HG02884 (cell line): ENCODE data around the gene PTCD2.
"Not testable (repeated sequence)": the region's sequence is repeated elsewhere in the genome, so short reads cannot be mapped to it uniquely, and the experiment has no call there.

Experiments used
- ATAC-seq: cut with Tn5 transposase; IDR thresholded peaks from one replicate; pipeline ENCODE4 v1.9.1; 2021; ENCODE audit warnings: mild to moderate bottlenecking, moderate library complexity; ENCODE audit not compliant: unreplicated experiment

PTCD2 gene

GRCh38 chr5:72377910-72378638 lies 57.9 kb downstream of the PTCD2 start:
- ATAC-seq, result no peak

- ATAC-seq, result no peak
Observed at GRCh38 chr5:72378639-72379289, 58.6 kb downstream of the PTCD2 start.

GRCh38 chr5:72379936-72380335 lies 59.8 kb downstream of the PTCD2 start:
- ATAC-seq, result no peak

GRCh38 chr5:72380492-72381274 lies 60.5 kb downstream of the PTCD2 start:
- no peak for ATAC-seq

DNA sequence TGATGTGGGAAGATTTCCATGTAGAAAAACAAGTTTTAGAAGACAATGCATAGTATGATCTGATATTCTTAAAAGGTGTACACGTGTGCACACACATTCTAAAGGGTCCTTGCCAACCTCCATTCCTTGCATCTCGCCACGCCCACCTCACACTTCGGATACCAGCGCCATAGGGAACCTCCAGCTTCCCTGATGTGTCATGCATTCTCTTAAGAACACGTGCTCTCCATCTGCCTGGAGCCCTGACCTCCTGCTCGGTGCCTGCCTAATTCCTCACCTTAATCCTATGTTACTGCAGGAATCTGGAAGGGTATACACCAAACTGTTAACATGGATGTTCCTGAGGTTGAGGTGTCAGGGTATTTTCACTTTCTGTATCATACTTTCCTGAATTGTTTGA lies 63.1 kb downstream of the PTCD2 start:
- ATAC-seq, result no peak

- ATAC-seq, result no peak
Observed at GRCh38 chr5:72383726-72384125, 63.6 kb downstream of the PTCD2 start.

- ATAC-seq, result no peak
Observed at GRCh38 chr5:72386639-72387038, 66.5 kb downstream of the PTCD2 start.

- ATAC-seq, result no peak
Observed at GRCh38 chr5:72387985-72388384, 67.8 kb downstream of the PTCD2 start.

DNA sequence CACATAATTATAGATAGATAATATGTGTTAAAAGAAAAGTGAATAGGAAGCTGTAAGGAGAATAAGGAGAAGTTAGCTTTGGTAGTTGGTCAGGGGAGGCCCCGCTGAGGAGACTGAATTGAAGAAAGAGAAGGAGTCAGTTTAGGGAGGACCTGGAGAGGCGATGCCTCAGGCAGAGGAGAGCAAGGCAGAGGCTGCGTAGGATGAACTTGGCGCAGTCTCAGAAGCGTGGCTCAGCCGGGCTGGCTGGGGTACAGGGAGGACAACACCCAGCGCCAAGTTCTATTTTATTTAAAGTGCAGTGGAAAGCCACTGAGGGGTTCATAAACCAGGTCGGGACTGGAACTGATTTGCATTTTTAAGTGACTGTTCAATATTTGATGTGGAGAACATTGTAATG lies 68.5 kb downstream of the PTCD2 start:
- ATAC-seq, result no peak

- ATAC-seq, result no peak
Observed at GRCh38 chr5:72390836-72391235, 70.7 kb downstream of the PTCD2 start.

- no peak for ATAC-seq
Observed at GRCh38 chr5:72392326-72392733, 72.2 kb downstream of the PTCD2 start.

DNA sequence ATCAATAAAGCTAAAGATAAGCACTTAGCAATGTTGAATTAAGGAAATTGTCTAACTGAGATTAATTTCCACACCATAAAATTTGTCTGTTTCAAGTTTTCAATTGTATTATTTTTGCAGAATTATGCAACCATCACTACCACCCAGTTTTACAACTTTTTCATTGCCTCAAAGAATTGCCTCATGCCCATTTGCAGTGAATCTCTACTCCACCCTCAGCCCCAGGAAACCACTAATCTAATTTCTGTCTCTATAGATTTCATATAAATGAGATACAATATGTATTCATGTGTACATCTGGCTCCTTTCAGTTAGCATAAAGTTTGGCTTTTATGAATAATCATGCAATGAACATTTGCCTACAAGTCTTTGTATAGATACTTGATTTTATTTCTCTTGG lies 72.9 kb downstream of the PTCD2 start:
- ATAC-seq, result no peak

DNA sequence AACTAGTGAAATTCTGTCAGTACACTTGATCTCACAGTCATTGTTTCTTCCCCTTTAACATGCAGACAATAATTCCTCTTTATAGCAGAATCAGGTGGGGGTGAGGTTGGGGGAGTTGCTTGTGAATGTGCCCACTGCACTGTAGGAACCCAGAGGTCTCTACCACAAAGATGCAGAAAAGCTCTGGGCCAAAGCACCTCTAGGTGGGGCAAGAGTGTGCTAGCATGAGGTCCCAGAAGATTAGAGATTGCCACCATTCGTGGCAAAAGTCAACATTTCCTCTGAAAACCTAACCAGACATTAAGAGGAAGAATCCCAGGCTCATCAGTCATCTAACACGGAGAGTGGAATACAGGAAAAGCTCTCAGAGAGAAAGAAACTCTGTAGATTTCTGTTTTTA lies 74.5 kb downstream of the PTCD2 start:
- ATAC-seq, result no peak

GRCh38 chr5:72397836-72398235 lies 77.7 kb downstream of the PTCD2 start:
- no peak for ATAC-seq

- no peak for ATAC-seq
Observed at GRCh38 chr5:72400950-72401349, 80.8 kb downstream of the PTCD2 start.

GRCh38 chr5:72402381-72402890 lies 82.3 kb downstream of the PTCD2 start:
- ATAC-seq, result no peak

DNA sequence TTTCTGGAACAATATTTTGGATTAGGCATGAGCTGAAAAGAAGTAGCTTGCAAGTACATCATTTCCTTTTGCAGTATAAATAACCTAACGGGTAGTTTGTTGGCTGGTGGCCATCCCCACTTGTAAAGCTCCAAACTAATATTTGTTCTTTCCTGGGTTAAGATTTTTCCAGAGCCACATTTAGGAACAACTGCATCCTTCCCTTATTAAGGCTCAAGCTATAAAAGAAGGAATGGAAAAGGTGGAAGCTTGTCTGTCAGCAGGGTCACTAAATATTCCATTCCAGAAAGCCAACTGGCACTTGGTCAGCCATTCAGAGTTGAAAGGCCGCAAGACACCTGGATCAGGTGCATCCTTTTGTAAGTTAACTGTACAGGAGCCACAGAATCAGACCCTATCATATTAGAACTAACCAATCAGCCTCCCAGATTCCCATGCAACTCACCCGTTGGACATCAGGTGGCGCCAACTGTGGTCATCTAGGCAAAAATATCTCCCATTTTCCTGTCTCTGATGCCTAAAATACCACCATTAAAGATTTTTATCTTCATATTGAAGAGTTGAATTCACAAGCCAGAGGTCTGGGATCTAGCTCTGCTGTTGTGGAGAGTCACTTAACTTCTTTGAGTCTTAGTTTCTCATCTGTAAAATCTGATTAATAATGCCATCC lies 82.9 kb downstream of the PTCD2 start:
- ATAC-seq, result no peak

GRCh38 chr5:72404771-72405170 lies 84.6 kb downstream of the PTCD2 start:
- not testable (repeated sequence) for ATAC-seq

- no peak for ATAC-seq
Observed at GRCh38 chr5:72407078-72407477, 86.9 kb downstream of the PTCD2 start.

GRCh38 chr5:72407541-72407940 lies 87.4 kb downstream of the PTCD2 start:
- no peak for ATAC-seq

GRCh38 chr5:72408127-72408526 lies 88.0 kb downstream of the PTCD2 start:
- ATAC-seq, result no peak
